Measurements from ENCODE around the gene TAF4B.
"Not testable (repeated sequence)": the region's sequence is repeated elsewhere in the genome, so short reads cannot be mapped to it uniquely, and the experiment has no call there.

TAF4B gene

DNA sequence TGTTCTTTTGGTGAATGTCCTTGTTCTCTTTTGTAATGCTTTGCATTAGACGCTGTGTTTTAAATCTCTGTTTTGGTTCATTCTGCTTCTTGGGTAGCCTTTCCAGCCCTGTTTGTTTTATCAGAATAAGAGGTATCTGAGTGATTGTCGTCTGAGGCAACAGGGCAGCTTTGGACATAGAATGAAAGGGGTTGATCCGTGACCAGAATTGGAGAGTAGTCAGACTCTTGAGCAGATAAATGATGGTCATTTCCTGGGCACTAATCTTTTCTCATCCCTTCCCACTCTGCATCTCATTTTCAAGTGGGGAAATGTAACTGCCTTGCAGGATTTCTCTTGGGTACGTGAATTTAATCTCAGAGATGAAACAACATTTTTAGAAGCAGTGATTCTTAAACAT lies 61.4 kb downstream of the TAF4B start:
- Histone ChIP-seq H3K9ac (ENCODE audit: low read length) (no peak overlapping the region), H3K27me3 (ENCODE audit: control insufficient read depth, insufficient read depth, low read length) (no peaks in the 10 kb centered on the region), H3K4me1 (ENCODE audit: control insufficient read depth, insufficient read depth, low read length) (no peaks in the 10 kb centered on the region), H3K9me3 (ENCODE audit: control insufficient read depth, low read length) (no peaks in the 10 kb centered on the region), H3K4me3 (ENCODE audit: low read length) (no peak overlapping the region), H3K36me3 (ENCODE audit: control insufficient read depth, insufficient read depth, low read length) (no peaks in the 10 kb centered on the region)

DNA sequence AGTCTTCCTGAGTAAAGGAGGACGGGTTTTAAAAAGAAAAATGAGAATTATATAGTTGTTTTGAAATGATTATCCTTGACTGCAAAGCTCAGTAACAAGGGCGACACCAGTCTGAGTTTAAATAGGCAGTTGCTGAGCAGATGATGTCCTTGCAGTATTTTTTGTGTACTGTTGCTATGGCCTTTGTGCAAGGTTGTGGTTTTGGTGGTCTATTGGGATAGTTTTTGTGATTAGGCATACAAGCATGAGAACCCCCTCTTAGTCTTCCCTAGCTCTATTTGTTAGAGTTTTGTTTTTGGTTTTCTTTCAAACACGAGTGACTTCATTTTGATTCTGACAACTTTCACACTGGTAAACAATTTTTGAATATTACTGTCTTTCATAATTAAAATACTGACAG lies 64.1 kb downstream of the TAF4B start:
- Histone ChIP-seq H3K4me1 (ENCODE audit: control insufficient read depth, insufficient read depth, low read length) (no peaks in the 10 kb centered on the region), H3K9ac (ENCODE audit: low read length) (no peak overlapping the region), H3K4me3 (ENCODE audit: low read length) (no peak overlapping the region), H3K27me3 (ENCODE audit: control insufficient read depth, insufficient read depth, low read length) (no peaks in the 10 kb centered on the region), H3K36me3 (ENCODE audit: control insufficient read depth, insufficient read depth, low read length) (no peaks in the 10 kb centered on the region), H3K9me3 (ENCODE audit: control insufficient read depth, low read length) (no peaks in the 10 kb centered on the region)

DNA sequence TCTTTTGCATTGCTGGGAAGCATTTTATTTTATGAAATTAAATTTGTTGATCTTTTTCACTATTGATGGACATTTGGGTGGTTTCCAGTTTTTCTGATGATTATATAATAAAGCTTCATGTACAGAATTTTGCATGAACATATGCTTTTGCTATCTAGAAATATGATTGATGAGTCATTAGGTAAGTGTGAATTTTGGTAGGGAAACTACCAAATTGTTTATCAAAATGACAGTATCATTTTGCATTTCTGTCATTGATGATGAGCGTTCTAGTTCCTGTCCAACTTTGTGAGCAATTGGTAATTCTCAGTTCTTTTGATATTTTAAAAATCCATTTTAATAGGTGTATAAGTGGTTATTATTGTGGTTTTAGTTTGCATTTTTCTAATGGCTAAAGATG lies 67.7 kb downstream of the TAF4B start:
- Histone ChIP-seq H3K4me1 (ENCODE audit: control insufficient read depth, insufficient read depth, low read length) (no peaks in the 10 kb centered on the region), H3K9me3 (ENCODE audit: control insufficient read depth, low read length) (no peaks in the 10 kb centered on the region), H3K36me3 (ENCODE audit: control insufficient read depth, insufficient read depth, low read length) (no peaks in the 10 kb centered on the region), H3K9ac (ENCODE audit: low read length) (no peak overlapping the region), H3K27me3 (ENCODE audit: control insufficient read depth, insufficient read depth, low read length) (no peaks in the 10 kb centered on the region), H3K4me3 (ENCODE audit: low read length) (no peak overlapping the region)

DNA sequence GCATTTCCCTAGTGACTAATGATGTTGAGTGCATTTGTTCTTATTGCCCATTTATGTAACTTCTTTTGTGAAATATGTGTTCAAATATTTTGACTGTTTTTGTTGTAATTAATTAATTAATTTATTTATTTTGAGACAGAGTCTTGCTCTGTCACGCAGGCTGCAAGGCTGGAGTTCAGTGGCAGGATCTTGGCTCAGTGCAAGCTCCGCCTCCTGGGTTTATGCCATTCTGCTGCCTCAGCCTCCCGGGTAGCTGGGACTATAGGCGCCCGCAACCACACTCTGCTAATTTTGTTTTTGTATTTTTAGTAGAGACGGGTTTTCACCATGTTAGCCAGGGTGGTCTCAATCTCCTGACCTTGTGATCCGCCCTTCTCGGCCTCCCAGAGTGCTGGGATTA lies 71.9 kb downstream of the TAF4B start:
- Histone ChIP-seq H3K4me1 (ENCODE audit: control insufficient read depth, insufficient read depth, low read length) (no peaks in the 10 kb centered on the region), H3K27me3 (ENCODE audit: control insufficient read depth, insufficient read depth, low read length) (no peaks in the 10 kb centered on the region), H3K4me3 (ENCODE audit: low read length) (no peak overlapping the region), H3K9me3 (ENCODE audit: control insufficient read depth, low read length) (no peaks in the 10 kb centered on the region), H3K9ac (ENCODE audit: low read length) (no peak overlapping the region), H3K36me3 (ENCODE audit: control insufficient read depth, insufficient read depth, low read length) (no peaks in the 10 kb centered on the region)

DNA sequence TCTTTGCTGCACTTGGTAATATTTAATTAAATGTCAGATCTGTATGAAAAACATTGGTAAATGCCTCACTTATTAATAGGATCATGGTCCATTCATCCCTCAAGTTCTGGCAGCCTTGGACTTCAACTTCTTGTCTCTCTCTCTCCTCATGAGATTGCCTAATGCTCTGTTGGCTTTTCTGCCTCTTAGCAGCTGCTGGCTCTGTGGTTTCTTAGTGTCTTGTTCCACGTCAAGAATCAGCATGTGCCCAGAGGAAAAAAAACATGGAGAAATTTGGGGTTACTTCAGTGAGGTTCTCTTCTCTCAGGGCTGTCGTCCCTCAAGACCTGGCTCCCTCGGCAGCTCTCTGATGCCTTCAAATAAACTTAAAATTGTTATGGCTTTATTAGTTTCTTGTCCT lies 75.4 kb downstream of the TAF4B start:
- Histone ChIP-seq H3K4me1 (ENCODE audit: control insufficient read depth, insufficient read depth, low read length) (no peaks in the 10 kb centered on the region), H3K4me3 (ENCODE audit: low read length) (no peak overlapping the region), H3K9me3 (ENCODE audit: control insufficient read depth, low read length) (no peaks in the 10 kb centered on the region), H3K27me3 (ENCODE audit: control insufficient read depth, insufficient read depth, low read length) (no peaks in the 10 kb centered on the region), H3K9ac (ENCODE audit: low read length) (no peak overlapping the region), H3K36me3 (ENCODE audit: control insufficient read depth, insufficient read depth, low read length) (no peaks in the 10 kb centered on the region)

DNA sequence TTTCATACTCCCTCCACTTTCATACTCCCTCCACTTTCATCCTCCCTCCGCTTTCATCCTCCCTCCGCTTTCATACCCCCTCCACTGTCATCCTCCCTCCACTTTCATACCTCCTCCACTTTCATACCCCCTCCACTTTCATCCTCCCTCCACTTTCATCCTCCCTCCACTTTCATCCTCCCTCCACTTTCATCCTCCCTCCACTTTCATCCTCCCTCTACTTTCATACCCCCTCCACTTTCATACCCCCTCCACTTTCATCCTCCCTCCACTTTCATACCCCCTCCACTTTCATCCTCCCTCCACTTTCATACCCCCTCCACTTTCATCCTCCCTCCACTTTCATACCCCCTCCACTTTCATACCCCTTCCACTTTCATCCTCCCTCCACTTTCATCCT lies 77.0 kb downstream of the TAF4B start:
- not testable (repeated sequence) for H3K4me1 ChIP-seq (ENCODE audit: control insufficient read depth, insufficient read depth, low read length); H3K9me3 ChIP-seq (ENCODE audit: control insufficient read depth, low read length)

DNA sequence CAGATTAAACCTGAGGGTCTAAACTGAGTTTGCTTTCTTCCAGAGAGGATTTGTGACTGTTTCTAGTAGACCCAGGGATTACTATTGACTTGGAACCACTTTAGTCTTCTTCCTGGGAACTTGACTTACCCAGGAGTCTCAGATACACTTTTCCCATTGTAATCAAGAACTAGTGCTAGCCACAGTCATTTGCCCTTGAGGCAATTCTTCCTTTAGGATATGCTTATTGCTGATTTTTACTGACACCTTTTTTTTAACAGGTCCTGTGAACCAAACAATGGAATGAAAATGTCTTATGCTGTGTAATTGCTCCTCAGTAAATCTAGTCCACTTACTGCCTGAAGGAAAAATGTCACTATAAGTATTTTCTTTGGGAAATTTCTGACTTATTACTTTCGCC lies 78.3 kb downstream of the TAF4B start:
- Histone ChIP-seq H3K4me1 (ENCODE audit: control insufficient read depth, insufficient read depth, low read length) (no peaks in the 10 kb centered on the region), H3K9me3 (ENCODE audit: control insufficient read depth, low read length) (no peaks in the 10 kb centered on the region), H3K36me3 (ENCODE audit: control insufficient read depth, insufficient read depth, low read length) (no peaks in the 10 kb centered on the region), H3K9ac (ENCODE audit: low read length) (no peak overlapping the region), H3K4me3 (ENCODE audit: low read length) (no peak overlapping the region), H3K27me3 (ENCODE audit: control insufficient read depth, insufficient read depth, low read length) (no peaks in the 10 kb centered on the region)

More for the DNA sequence above, 77.0 kb downstream of the TAF4B start:
- not testable (repeated sequence) for H3K27me3 ChIP-seq (ENCODE audit: control insufficient read depth, insufficient read depth, low read length); H3K4me3 ChIP-seq (ENCODE audit: low read length); H3K9ac ChIP-seq (ENCODE audit: low read length); H3K36me3 ChIP-seq (ENCODE audit: control insufficient read depth, insufficient read depth, low read length)

DNA sequence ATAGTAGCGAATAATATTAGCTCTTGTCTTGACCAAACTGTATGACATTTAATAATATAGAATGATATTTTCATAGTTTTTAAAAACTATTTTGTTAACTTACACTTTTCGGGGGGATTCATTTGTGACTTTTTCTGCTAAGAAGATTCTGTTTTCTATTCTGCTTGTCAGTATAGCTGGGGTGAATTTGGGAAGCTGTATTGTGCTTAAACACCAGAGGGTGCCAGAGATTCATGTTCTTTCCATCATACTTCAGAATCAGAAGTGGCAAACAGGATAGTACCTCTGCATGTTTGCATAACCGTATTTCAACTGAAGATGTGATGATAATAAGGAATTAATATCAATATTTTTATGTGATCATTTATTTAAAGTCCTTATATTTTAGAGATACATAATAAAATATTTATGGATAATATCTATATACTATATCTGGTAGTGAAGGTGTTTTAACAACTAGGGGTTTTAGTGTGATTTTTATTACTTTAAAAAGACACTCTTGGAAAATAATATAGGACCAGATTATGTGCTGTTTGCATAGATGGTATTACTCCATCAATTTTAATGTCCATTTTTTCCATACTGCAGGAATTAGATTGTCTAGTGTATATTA lies 81.0 kb downstream of the TAF4B start:
- H3K4me1 ChIP-seq (ENCODE audit: control insufficient read depth, insufficient read depth, low read length), result no peaks in the 10 kb centered on the region

DNA sequence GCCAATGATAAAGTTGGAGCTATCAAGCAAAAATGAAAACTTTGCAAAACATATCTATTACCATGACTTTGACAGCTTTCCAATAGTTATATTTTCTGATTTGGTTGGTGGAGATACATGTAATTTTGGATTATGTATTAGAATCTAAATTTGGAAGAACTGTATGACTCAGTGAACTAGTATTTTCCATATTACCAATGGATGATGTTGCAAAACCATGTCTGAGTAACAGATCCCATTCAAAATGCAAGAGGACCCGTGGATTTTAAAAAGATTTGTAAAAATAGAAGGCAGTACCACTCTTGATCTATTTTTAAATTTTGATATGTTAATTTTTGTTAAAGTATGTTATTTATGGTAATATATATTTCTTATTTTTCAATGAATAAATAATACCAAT lies 83.0 kb downstream of the TAF4B start:
- no peak overlapping the region for H3K4me3 ChIP-seq (ENCODE audit: low read length)
- H3K4me1 ChIP-seq (ENCODE audit: control insufficient read depth, insufficient read depth, low read length), result no peaks in the 10 kb centered on the region
- H3K36me3 ChIP-seq (ENCODE audit: control insufficient read depth, insufficient read depth, low read length), result no peaks in the 10 kb centered on the region

More for the DNA sequence above, 81.0 kb downstream of the TAF4B start:
- Histone ChIP-seq H3K36me3 (ENCODE audit: control insufficient read depth, insufficient read depth, low read length) (no peaks in the 10 kb centered on the region), H3K9ac (ENCODE audit: low read length) (no peak overlapping the region), H3K9me3 (ENCODE audit: control insufficient read depth, low read length) (no peaks in the 10 kb centered on the region), H3K4me3 (ENCODE audit: low read length) (no peak overlapping the region), H3K27me3 (ENCODE audit: control insufficient read depth, insufficient read depth, low read length) (no peaks in the 10 kb centered on the region)

DNA sequence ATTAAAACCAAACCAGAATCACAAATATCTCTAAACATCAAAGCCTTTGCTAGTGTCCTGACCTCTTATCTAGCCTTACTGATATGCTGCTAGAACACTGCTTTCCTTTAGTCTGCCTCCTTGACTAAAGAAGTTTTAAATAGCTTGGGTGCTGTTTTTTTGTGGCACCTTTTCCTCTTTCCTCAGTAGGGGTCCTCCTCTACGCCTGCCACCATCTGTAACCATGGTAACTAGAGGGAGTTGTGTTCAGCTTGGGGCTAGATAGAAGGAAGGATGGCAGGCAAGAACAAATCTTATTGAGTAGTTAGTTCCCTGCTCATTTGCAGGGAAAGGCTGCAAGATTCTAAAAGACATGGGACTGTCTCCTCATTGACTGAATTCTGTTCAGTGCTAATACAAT lies 86.0 kb downstream of the TAF4B start:
- H3K4me3 ChIP-seq (ENCODE audit: low read length), result no peak overlapping the region
- no peaks in the 10 kb centered on the region for H3K9me3 ChIP-seq (ENCODE audit: control insufficient read depth, low read length)
- no peaks in the 10 kb centered on the region for H3K4me1 ChIP-seq (ENCODE audit: control insufficient read depth, insufficient read depth, low read length)
- no peaks in the 10 kb centered on the region for H3K36me3 ChIP-seq (ENCODE audit: control insufficient read depth, insufficient read depth, low read length)
- no peak overlapping the region for H3K9ac ChIP-seq (ENCODE audit: low read length)
- H3K27me3 ChIP-seq (ENCODE audit: control insufficient read depth, insufficient read depth, low read length), result no peaks in the 10 kb centered on the region

More for the DNA sequence above, 83.0 kb downstream of the TAF4B start:
- no peak overlapping the region for H3K9ac ChIP-seq (ENCODE audit: low read length)
- H3K9me3 ChIP-seq (ENCODE audit: control insufficient read depth, low read length), result no peaks in the 10 kb centered on the region
- H3K27me3 ChIP-seq (ENCODE audit: control insufficient read depth, insufficient read depth, low read length), result no peaks in the 10 kb centered on the region

DNA sequence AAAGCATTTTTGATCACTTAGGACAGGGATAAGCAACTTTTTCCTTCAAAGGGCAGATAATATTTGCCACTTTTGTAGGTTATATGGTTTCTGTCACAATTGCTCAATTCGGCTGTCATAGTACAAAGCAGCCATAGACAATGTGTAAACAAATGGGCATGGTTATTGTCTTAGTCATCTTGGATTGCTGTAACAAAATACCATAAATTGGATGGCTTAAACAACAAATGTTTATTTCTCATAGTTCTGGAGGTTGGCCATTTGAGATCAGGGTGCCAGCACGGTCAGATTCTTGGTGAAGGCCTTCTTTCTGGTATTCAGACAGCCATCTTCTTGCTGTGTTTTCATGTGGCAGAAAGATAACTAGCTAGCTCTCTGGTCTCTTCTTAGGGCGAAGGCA lies 91.2 kb downstream of the TAF4B start:
- Histone ChIP-seq H3K4me1 (ENCODE audit: control insufficient read depth, insufficient read depth, low read length) (no peaks in the 10 kb centered on the region), H3K27me3 (ENCODE audit: control insufficient read depth, insufficient read depth, low read length) (no peaks in the 10 kb centered on the region), H3K9ac (ENCODE audit: low read length) (no peak overlapping the region)

DNA sequence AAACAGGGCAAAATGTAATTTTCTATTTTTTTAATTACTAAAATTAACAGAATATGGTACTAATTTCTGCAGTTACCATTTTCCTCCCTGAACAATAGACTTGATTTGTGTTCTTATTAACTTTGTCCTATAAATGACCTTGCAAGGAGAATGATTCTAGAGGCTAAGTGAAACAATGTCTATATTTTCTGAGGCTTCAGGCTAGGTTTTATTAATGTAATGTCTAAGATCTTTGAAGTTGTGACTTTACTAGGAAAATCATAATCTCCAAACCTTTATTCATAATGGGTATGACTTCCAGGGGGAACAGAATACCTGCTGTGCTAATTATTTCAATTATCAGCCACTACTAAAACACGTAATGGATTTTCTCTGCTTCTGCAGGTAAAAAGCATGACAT lies 94.4 kb downstream of the TAF4B start:
- H3K4me1 ChIP-seq (ENCODE audit: control insufficient read depth, insufficient read depth, low read length), result no peaks in the 10 kb centered on the region
- H3K4me3 ChIP-seq (ENCODE audit: low read length), result no peak overlapping the region
- no peaks in the 10 kb centered on the region for H3K9me3 ChIP-seq (ENCODE audit: control insufficient read depth, low read length)
- H3K27me3 ChIP-seq (ENCODE audit: control insufficient read depth, insufficient read depth, low read length), result no peaks in the 10 kb centered on the region
- no peaks in the 10 kb centered on the region for H3K36me3 ChIP-seq (ENCODE audit: control insufficient read depth, insufficient read depth, low read length)
- H3K9ac ChIP-seq (ENCODE audit: low read length), result no peak overlapping the region

More for the DNA sequence above, 91.2 kb downstream of the TAF4B start:
- no peak overlapping the region for H3K4me3 ChIP-seq (ENCODE audit: low read length)
- no peaks in the 10 kb centered on the region for H3K36me3 ChIP-seq (ENCODE audit: control insufficient read depth, insufficient read depth, low read length)
- H3K9me3 ChIP-seq (ENCODE audit: control insufficient read depth, low read length), result no peaks in the 10 kb centered on the region

Measured in mucosa of stomach (tissue), 1 donor.